GM19372 (cell line): ENCODE measurements around the gene SRC.

Experiments used
- ATAC-seq: cut with Tn5 transposase; IDR thresholded peaks from one replicate; pipeline ENCODE4 v1.9.1; 2021; ENCODE audit warnings: mild to moderate bottlenecking, low read depth, moderate library complexity; ENCODE audit not compliant: unreplicated experiment

SRC gene

GRCh38 chr20:37393196-37393862 lies 47.4 kb downstream of the SRC start:
- ATAC-seq = no peak

GRCh38 chr20:37393863-37394542 lies 48.1 kb downstream of the SRC start:
- ATAC-seq = no peak

- no peak for ATAC-seq
These were observed 48.8 kb downstream of the SRC start for GRCh38 chr20:37394543-37395409.

DNA sequence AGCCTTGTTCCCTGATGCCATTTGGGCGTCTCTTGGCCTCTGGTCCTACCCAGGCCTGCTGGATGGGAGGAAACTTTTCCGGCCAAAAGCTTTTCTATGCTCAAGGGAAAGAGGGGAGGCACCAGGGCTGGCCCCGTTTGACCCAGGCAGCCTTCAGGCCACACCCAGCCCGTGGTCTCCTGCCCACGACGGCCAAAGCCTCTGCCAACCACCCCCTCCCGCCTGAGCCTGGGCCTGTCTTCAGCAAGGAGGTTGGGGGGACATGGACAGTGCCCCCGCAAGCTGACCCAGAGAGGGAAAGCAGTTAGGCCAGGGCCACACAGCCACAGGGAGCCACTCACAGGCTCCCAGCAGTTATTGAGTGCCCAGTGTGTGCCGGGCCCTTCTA lies 49.5 kb downstream of the SRC start:
- no peak for ATAC-seq

DNA sequence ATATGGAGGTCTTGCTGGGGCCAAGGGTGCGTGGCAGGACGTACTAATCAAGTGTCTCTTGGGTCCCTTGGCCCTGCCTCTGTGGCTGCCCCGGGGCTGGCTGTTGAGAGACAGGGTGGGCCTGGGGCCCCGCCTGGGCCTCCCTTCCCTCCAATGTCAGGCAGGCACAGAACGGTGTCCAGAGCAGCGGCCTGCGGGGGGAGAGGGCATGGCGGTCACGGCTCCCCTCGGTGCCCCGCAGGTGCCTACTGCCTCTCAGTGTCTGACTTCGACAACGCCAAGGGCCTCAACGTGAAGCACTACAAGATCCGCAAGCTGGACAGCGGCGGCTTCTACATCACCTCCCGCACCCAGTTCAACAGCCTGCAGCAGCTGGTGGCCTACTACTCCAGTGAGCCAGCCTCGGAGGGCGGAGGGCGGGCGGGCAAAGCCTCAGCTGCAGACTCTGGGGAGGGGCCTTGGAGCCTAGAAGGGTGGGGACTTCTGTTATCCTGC lies 50.0 kb downstream of the SRC start:
- no peak for ATAC-seq

DNA sequence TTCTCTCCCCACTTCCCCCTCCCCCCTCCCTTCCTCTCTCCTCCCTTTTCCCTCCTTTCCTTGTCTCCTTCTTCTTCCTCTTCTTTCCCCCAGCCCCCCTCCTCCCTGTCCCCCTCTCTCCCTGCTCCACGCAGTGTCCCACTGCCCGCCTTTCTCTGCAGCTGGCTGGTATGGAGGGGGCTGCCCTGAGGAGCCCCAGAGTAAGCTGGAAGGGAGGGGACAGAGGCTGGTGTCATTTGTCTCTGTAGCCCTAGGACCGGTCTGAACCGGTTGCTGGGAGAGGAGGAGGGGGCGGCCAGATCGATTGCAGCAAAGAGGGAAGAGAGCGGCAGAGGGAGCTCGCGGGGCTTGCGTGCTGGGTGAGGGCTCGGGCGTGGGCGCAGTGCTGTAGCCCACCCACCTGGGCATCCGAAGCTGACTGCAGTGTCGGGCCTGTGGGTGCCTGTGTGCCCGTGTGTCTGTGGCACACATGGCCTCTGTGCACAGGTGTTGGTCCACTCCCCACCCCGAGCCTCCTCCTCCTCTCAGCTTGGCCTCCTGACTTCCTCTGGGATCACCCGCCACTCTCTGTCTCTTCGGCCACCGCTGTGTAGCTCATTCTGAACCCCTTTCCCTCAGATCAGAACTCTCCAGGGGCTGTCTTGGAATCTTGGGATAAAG lies 50.6 kb downstream of the SRC start:
- ATAC-seq = no peak

GRCh38 chr20:37397076-37397953 lies 51.4 kb downstream of the SRC start:
- no peak for ATAC-seq

DNA sequence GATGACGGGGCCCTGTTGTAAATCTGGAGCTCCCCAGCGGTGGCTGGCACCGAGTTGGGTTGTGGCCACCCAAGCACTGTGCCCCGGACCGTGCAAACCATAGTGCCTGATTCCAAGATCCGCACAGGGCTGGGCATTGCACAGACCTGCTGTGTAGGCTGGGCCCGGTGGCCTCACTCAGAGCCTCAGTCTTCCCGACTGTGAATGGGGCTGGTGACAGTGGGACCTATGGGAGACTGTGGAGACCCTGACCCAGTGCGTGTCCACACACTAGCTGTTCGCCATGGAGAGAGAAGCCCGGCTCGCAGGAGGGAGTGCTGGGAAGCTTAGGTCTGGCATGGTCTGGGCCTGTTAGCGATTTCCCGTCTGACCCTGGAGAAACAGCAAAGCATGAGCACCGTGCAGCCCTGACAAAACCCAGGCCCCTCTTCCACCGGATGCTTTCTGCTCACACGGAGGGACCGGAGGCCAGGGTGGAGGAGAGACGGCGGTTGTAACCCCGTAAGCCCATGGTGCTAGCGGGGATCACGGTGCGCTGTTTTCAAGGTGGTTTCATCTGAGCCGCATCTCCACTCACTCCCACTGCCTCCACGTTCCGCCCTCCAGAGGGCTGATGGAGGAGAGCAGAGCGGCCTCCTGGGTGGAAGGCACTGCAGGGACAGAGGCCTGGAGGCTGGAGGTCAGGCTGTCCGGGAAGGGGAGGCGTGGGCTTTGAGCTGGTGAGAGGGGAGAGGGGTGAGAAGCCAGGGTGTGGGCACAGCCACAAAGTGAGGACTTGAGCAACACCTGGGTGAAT lies 52.2 kb downstream of the SRC start:
- ATAC-seq = no peak

- no peak for ATAC-seq
These were observed 53.0 kb downstream of the SRC start for GRCh38 chr20:37398750-37399621.

DNA sequence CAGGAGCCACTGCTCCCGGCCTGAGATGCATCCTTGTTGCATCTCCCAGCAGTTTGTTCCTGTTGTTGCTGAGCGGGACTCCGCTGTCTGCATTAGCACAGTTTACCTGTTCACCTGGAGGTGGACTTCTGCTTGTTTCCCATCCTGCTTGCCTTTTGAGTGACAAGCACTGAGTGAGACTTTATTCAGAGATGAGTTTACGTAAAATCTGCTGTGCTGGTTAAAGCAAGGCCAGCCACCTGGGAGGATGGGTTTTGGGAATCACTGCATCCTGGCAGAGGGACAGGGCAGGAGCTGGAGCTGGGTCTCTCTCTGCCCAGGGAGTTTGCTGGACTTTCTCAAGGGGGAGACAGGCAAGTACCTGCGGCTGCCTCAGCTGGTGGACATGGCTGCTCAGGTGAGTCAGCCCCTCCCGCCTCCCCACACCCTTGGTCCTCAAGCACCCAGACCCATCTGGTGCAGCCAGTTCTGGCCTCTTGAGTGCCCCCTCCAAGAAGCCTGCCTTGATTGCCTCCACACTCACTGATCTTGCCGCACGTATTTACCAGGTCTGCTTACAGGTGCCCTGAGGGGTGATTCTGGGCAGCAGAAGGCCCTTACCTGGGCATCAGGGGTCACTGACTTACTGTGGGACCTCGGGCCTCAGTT lies 55.5 kb downstream of the SRC start:
- ATAC-seq = no peak

DNA sequence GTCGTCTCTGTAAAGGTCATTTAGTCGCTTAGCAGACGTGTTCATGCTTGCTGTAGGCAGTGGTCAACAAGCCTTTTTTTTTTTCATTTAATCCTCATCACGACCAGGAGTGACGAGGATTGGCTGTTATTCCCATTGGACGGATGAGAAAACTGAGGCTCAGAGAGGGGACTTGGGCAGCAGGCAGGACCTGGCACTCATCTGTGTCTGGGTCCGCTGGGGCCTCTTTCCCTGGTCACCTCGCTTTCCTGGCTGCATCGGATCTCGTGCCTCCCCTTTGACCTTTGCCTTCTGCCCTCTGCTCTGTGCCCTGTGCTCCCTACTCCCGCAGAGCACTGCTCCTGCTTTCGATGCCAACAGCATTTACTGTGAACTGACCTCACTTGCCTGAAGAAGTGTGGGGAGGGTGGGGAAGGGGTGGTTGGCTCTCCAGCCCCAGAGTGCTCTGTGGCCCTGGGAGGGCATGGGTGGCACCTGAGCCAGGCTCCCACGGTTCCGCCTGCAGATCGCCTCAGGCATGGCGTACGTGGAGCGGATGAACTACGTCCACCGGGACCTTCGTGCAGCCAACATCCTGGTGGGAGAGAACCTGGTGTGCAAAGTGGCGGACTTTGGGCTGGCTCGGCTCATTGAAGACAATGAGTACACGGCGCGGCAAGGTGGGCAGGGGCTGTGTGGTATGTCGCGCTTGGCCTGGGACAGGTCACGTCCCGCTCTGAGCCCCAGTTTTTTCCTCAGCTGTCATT lies 56.2 kb downstream of the SRC start:
- ATAC-seq = no peak

DNA sequence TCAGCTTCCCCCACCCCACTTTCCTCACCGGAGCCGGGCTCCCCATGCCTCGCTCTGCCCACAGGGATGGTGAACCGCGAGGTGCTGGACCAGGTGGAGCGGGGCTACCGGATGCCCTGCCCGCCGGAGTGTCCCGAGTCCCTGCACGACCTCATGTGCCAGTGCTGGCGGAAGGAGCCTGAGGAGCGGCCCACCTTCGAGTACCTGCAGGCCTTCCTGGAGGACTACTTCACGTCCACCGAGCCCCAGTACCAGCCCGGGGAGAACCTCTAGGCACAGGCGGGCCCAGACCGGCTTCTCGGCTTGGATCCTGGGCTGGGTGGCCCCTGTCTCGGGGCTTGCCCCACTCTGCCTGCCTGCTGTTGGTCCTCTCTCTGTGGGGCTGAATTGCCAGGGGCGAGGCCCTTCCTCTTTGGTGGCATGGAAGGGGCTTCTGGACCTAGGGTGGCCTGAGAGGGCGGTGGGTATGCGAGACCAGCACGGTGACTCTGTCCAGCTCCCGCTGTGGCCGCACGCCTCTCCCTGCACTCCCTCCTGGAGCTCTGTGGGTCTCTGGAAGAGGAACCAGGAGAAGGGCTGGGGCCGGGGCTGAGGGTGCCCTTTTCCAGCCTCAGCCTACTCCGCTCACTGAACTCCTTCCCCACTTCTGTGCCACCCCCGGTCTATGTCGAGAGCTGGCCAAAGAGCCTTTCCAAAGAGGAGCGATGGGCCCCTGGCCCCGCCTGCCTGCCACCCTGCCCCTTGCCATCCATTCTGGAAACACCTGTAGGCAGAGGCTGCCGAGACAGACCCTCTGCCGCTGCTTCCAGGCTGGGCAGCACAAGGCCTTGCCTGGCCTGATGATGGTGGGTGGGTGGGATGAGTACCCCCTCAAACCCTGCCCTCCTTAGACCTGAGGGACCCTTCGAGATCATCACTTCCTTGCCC lies 57.4 kb downstream of the SRC start:
- ATAC-seq = no peak

DNA sequence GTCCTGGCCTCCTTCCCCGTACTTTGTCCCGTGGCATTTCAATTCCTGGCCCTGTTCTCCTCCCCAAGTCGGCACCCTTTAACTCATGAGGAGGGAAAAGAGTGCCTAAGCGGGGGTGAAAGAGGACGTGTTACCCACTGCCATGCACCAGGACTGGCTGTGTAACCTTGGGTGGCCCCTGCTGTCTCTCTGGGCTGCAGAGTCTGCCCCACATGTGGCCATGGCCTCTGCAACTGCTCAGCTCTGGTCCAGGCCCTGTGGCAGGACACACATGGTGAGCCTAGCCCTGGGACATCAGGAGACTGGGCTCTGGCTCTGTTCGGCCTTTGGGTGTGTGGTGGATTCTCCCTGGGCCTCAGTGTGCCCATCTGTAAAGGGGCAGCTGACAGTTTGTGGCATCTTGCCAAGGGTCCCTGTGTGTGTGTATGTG lies 58.5 kb downstream of the SRC start:
- no peak for ATAC-seq

DNA sequence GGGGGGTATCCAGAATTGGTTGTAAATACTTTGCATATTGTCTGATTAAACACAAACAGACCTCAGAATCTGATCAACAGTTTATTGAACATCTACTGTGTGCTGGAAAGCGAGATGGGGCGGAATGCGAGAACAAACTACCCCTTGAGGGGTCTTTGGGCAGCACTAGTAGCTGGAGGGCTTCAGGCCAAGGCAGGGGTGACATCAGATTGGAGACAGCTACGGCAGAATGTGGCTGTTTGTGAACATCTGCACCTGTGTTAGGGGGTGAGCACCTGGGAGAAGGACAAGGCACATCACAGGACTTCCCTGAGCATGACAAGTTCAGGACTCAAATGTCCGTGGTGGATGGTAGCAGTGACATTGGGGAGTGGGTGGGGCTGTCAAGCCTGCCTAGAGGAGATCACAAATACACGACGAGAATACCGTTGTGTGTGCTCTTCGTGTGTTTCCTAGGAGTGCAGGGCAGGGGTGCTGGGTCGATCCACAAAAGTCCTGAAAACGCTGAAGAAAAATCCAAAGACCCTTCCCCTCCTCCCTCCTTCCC lies 59.5 kb downstream of the SRC start:
- no peak for ATAC-seq
